Activated T-cell treated with anti-CD3 and anti-CD28 coated beads, Interleukin-2, amount 50 U/mL, for 4 hours (primary cell): Measurements from ENCODE around the gene OOSP1. TPM values are rescaled to one million over a fixed set of nuclear protein-coding genes. Genes with fewer than 3 reads are reported as not detected.
"Not testable (repeated sequence)": the region's sequence is repeated elsewhere in the genome, so short reads cannot be mapped to it uniquely, and the experiment has no call there.

ENCODE experiments used
- ATAC-seq, 2 donors: fragments of 200-7000 bp; cut with Tn5 transposase; one replicate each; pipeline ENCODE4 v1.10.0; 2021
- DNase-seq: peaks from one replicate; pipeline ENCODE4 v3.0.0-alpha.2; 2020
- H3K27me3 Mint-ChIP-seq: one replicate; pipeline ENCODE4 v1.8.0; 2021; ENCODE audit warnings: low read depth, mixed read lengths
- H3K36me3 Mint-ChIP-seq: one replicate; pipeline ENCODE4 v1.8.0; 2022; ENCODE audit warnings: mixed read lengths; ENCODE audit not compliant: insufficient read depth
- H3K4me1 Mint-ChIP-seq: one replicate; pipeline ENCODE4 v1.8.0; 2021; ENCODE audit warnings: low read depth, mixed read lengths
- H3K4me3 Mint-ChIP-seq: one replicate; pipeline ENCODE4 v1.8.0; 2021; ENCODE audit warnings: mild to moderate bottlenecking, moderate library complexity, mixed read lengths
- H3K9me3 Mint-ChIP-seq: one replicate; pipeline ENCODE4 v1.8.0; 2021; ENCODE audit warnings: mixed read lengths
- total RNA-seq, 3 donors: library from RNA; stranded (reverse); gene quantifications; one replicate each; pipeline ENCODE4 v1.2.1, GENCODE V29; 2021

OOSP1 gene
- total RNA-seq, 3 donors from 2014 or later, result not detected

GRCh38 chr11:59981106-59981770, 43.0 kb downstream of the OOSP1 start:
- ATAC-seq, result no peak
- Mint-ChIP-seq H3K9me3 (no peaks in the 10 kb centered on the region), H3K36me3 (no peaks in the 10 kb centered on the region)

GRCh38 chr11:59982037-59982436, 43.8 kb downstream of the OOSP1 start:
- DNase-seq, H3K9me3 Mint-ChIP-seq, ATAC-seq, H3K4me1 Mint-ChIP-seq, H3K36me3 Mint-ChIP-seq, H3K4me3 Mint-ChIP-seq: not testable (repeated sequence)
- peaks cover 11% of the 10 kb centered on the region for H3K27me3 Mint-ChIP-seq

More at GRCh38 chr11:59981106-59981770, 43.0 kb downstream of the OOSP1 start:
- no peaks in the 10 kb centered on the region for H3K4me1 Mint-ChIP-seq
- peaks cover 11% of the 10 kb centered on the region for H3K27me3 Mint-ChIP-seq
- no peak for DNase-seq
- no peak overlapping the region for H3K4me3 Mint-ChIP-seq

GRCh38 chr11:59983212-59983611, 45.0 kb downstream of the OOSP1 start:
- no peak for DNase-seq
- H3K4me3 Mint-ChIP-seq, result no peak overlapping the region
- no peaks in the 10 kb centered on the region for H3K9me3 Mint-ChIP-seq
- no peak for ATAC-seq
- H3K27me3 Mint-ChIP-seq, result peaks cover 11% of the 10 kb centered on the region
- H3K4me1 Mint-ChIP-seq, result no peaks in the 10 kb centered on the region
- no peaks in the 10 kb centered on the region for H3K36me3 Mint-ChIP-seq

- ATAC-seq (no peak), DNase-seq (no peak)
- H3K4me1 Mint-ChIP-seq, result no peaks in the 10 kb centered on the region
- peaks cover 11% of the 10 kb centered on the region for H3K27me3 Mint-ChIP-seq
- H3K36me3 Mint-ChIP-seq, result no peaks in the 10 kb centered on the region
- H3K9me3 Mint-ChIP-seq, result peaks cover 6% of the 10 kb centered on the region
- no peak overlapping the region for H3K4me3 Mint-ChIP-seq
These were observed 46.1 kb downstream of the OOSP1 start for GRCh38 chr11:59984368-59984767.

GRCh38 chr11:59990421-59990820, 52.2 kb downstream of the OOSP1 start:
- ATAC-seq (no peak), DNase-seq (no peak)
- Mint-ChIP-seq H3K4me1 (no peaks in the 10 kb centered on the region), H3K36me3 (no peaks in the 10 kb centered on the region), H3K4me3 (no peak overlapping the region), H3K27me3 (peaks cover 5% of the 10 kb centered on the region), H3K9me3 (peaks cover 21% of the 10 kb centered on the region)

GRCh38 chr11:59992425-59992824, 54.2 kb downstream of the OOSP1 start:
- DNase-seq, result no peak
- H3K27me3 Mint-ChIP-seq, result peaks cover 6% of the 10 kb centered on the region
- H3K4me1 Mint-ChIP-seq, result no peaks in the 10 kb centered on the region
- H3K9me3 Mint-ChIP-seq, result peaks cover 21% of the 10 kb centered on the region
- no peak for ATAC-seq
- no peaks in the 10 kb centered on the region for H3K36me3 Mint-ChIP-seq
- H3K4me3 Mint-ChIP-seq, result no peak overlapping the region

GRCh38 chr11:59997800-59998199, 59.6 kb downstream of the OOSP1 start:
- ATAC-seq (no peak), DNase-seq (no peak)
- Mint-ChIP-seq H3K36me3 (no peaks in the 10 kb centered on the region), H3K4me3 (no peak overlapping the region), H3K27me3 (peaks cover 15% of the 10 kb centered on the region), H3K4me1 (no peaks in the 10 kb centered on the region), H3K9me3 (no peaks in the 10 kb centered on the region)

GRCh38 chr11:59999691-60000090, 61.5 kb downstream of the OOSP1 start:
- no peaks in the 10 kb centered on the region for H3K36me3 Mint-ChIP-seq
- no peak for ATAC-seq
- peaks cover 12% of the 10 kb centered on the region for H3K27me3 Mint-ChIP-seq
- no peaks in the 10 kb centered on the region for H3K9me3 Mint-ChIP-seq
- no peaks in the 10 kb centered on the region for H3K4me1 Mint-ChIP-seq
- DNase-seq, result no peak
- no peak overlapping the region for H3K4me3 Mint-ChIP-seq

GRCh38 chr11:60003729-60004128, 65.5 kb downstream of the OOSP1 start:
- Mint-ChIP-seq H3K9me3 (no peaks in the 10 kb centered on the region), H3K36me3 (no peaks in the 10 kb centered on the region), H3K4me3 (no peak overlapping the region), H3K4me1 (no peaks in the 10 kb centered on the region), H3K27me3 (peaks cover 5% of the 10 kb centered on the region)
- DNase-seq, result no peak
- no peak for ATAC-seq

GRCh38 chr11:60005360-60005759, 67.1 kb downstream of the OOSP1 start:
- Mint-ChIP-seq H3K9me3 (no peaks in the 10 kb centered on the region), H3K4me1 (no peaks in the 10 kb centered on the region), H3K27me3 (peaks cover 6% of the 10 kb centered on the region), H3K4me3 (no peak overlapping the region), H3K36me3 (no peaks in the 10 kb centered on the region)
- DNase-seq (no peak), ATAC-seq (no peak)

Other genes starting within 250 kb of the OOSP1 start
- not detected for gene OR10V1, start 224.6 kb upstream of the OOSP1 start, total RNA-seq
- gene STX3, start 183.1 kb upstream of the OOSP1 start, total RNA-seq, result 1 to 10 TPM; 5.6 to 6.3 (median 5.6) TPM
- gene MRPL16, start 127.7 kb upstream of the OOSP1 start, total RNA-seq, result 10 to 100 TPM; 80.3 to 89.6 (median 81.2) TPM
- gene CBLIF, start 92.9 kb upstream of the OOSP1 start, total RNA-seq, result not detected
- gene TCN1, start 71.9 kb upstream of the OOSP1 start, total RNA-seq, result not detected
- not detected for gene OOSP3, start 59.6 kb upstream of the OOSP1 start, total RNA-seq
- gene OOSP4A, start 25.6 kb downstream of the OOSP1 start, total RNA-seq, result not detected
- not detected for gene OOSP4B, start 78.7 kb downstream of the OOSP1 start, total RNA-seq
- not detected for gene OOSP2, start 102.0 kb downstream of the OOSP1 start, total RNA-seq
- not detected for gene MS4A3, start 118.2 kb downstream of the OOSP1 start, total RNA-seq
- not detected for gene MS4A2, start 150.2 kb downstream of the OOSP1 start, total RNA-seq
- not detected for gene MS4A6A, start 244.7 kb downstream of the OOSP1 start, total RNA-seq